Measurements from ENCODE around the gene CASP7. TPM values are rescaled to one million over a fixed set of nuclear protein-coding genes. Genes with fewer than 3 reads are reported as not detected.

The CASP7 gene
- total RNA-seq, 1 donor from 2014 or later, result 41.2 TPM

GRCh38 chr10:113665806-113666354, 13.8 kb upstream of the CASP7 start:
- peak; percentile 35 for DNase-seq (ENCODE audit: low read depth)

GRCh38 chr10:113666682-113667252, 12.9 kb upstream of the CASP7 start:
- DNase-seq (ENCODE audit: low read depth), result peak; percentile 38

GRCh38 chr10:113680190-113681111, 739 bp downstream of the CASP7 start:
- DNase-seq (ENCODE audit: low read depth), result peak; percentile 87

GRCh38 chr10:113681533-113682470, 2.1 kb downstream of the CASP7 start:
- no peak for DNase-seq (ENCODE audit: low read depth)

GRCh38 chr10:113683300-113683699, 3.6 kb downstream of the CASP7 start:
- no peak for DNase-seq (ENCODE audit: low read depth)

GRCh38 chr10:113686028-113686427, 6.3 kb downstream of the CASP7 start:
- no peak for DNase-seq (ENCODE audit: low read depth)

GRCh38 chr10:113687037-113687436, 7.3 kb downstream of the CASP7 start:
- DNase-seq (ENCODE audit: low read depth), result no peak

- DNase-seq (ENCODE audit: low read depth), result no peak
Observed at GRCh38 chr10:113689057-113689456, 9.3 kb downstream of the CASP7 start.

GRCh38 chr10:113689574-113689973, 9.9 kb downstream of the CASP7 start:
- no peak for DNase-seq (ENCODE audit: low read depth)

GRCh38 chr10:113690749-113691148, 11.0 kb downstream of the CASP7 start:
- no peak for DNase-seq (ENCODE audit: low read depth)

GRCh38 chr10:113691381-113691780, 11.7 kb downstream of the CASP7 start:
- DNase-seq (ENCODE audit: low read depth), result no peak

GRCh38 chr10:113692271-113692670, 12.6 kb downstream of the CASP7 start:
- no peak for DNase-seq (ENCODE audit: low read depth)

GRCh38 chr10:113693348-113693747, 13.6 kb downstream of the CASP7 start:
- no peak for DNase-seq (ENCODE audit: low read depth)

GRCh38 chr10:113695691-113696090, 16.0 kb downstream of the CASP7 start:
- DNase-seq (ENCODE audit: low read depth), result no peak

GRCh38 chr10:113697595-113697994, 17.9 kb downstream of the CASP7 start:
- DNase-seq (ENCODE audit: low read depth), result no peak

GRCh38 chr10:113704637-113705343, 25.1 kb downstream of the CASP7 start:
- DNase-seq (ENCODE audit: low read depth), result peak; percentile 39

GRCh38 chr10:113705344-113705652, 25.6 kb downstream of the CASP7 start:
- no peak for DNase-seq (ENCODE audit: low read depth)

GRCh38 chr10:113706623-113707022, 26.9 kb downstream of the CASP7 start:
- DNase-seq (ENCODE audit: low read depth), result no peak

GRCh38 chr10:113708640-113709039, 28.9 kb downstream of the CASP7 start:
- peak; percentile 40 for DNase-seq (ENCODE audit: low read depth)

GRCh38 chr10:113709221-113709838, 29.6 kb downstream of the CASP7 start:
- peak; percentile 64 for DNase-seq (ENCODE audit: low read depth)

- DNase-seq (ENCODE audit: low read depth), result peak; percentile 3
Observed at GRCh38 chr10:113711142-113711541, 31.4 kb downstream of the CASP7 start.

Data from renal cortical epithelial cell (primary cell).